Smooth muscle cell (in vitro differentiated cells): ENCODE data around the gene NBR1. TPM values are rescaled to one million over a fixed set of nuclear protein-coding genes. Genes with fewer than 3 reads are reported as not detected.
"Not testable (repeated sequence)": the region's sequence is repeated elsewhere in the genome, so short reads cannot be mapped to it uniquely, and the experiment has no call there.

ENCODE experiments used
- DNase-seq: peaks from one replicate; lab custom pipeline; 2025; ENCODE audit not compliant: unreplicated experiment; lab: John Stamatoyannopoulos, UW
- H2AFZ ChIP-seq: fragments of 200-600 bp; sonication (generic); 2 replicates; pipeline ENCODE4 v1.6.0; 2016; ENCODE audit warnings: antibody characterized with exemption, low read depth, mild to moderate bottlenecking
- H3F3A ChIP-seq: fragments of 200-600 bp; sonication (generic); 2 replicates; pipeline ENCODE4 v1.6.0; 2017; ENCODE audit warnings: antibody characterized with exemption, low read depth
- H3K27ac ChIP-seq: fragments of 200-600 bp; sonication (generic); 2 replicates; pipeline ENCODE4 v1.5.1; 2016; ENCODE audit warnings: low read depth, mild to moderate bottlenecking
- H3K27me3 ChIP-seq: fragments of 200-600 bp; sonication (generic); 2 replicates; pipeline ENCODE4 v1.6.1; 2016; ENCODE audit warnings: low read depth, mild to moderate bottlenecking
- H3K36me3 ChIP-seq: fragments of 200-600 bp; sonication (generic); 2 replicates; pipeline ENCODE4 v1.5.1; 2016; ENCODE audit warnings: low read depth
- H3K4me1 ChIP-seq: fragments of 200-600 bp; sonication (generic); 2 replicates; pipeline ENCODE4 v1.5.1; 2016; ENCODE audit warnings: low read depth
- H3K4me2 ChIP-seq: fragments of 200-600 bp; sonication (generic); 2 replicates; pipeline ENCODE4 v1.6.0; 2016; ENCODE audit warnings: mild to moderate bottlenecking
- H3K4me3 ChIP-seq: fragments of 200-600 bp; sonication (generic); 2 replicates; pipeline ENCODE4 v1.5.1; 2016; ENCODE audit warnings: mild to moderate bottlenecking
- H3K79me2 ChIP-seq: fragments of 200-600 bp; sonication (generic); 2 replicates; pipeline ENCODE4 v1.6.0; 2016; ENCODE audit warnings: low read depth, mild to moderate bottlenecking
- H3K9ac ChIP-seq: fragments of 200-600 bp; sonication (generic); 2 replicates; pipeline ENCODE4 v1.6.0; 2016; ENCODE audit warnings: low read depth
- H3K9me3 ChIP-seq: fragments of 200-600 bp; sonication (generic); replicated peaks from 2 replicates; pipeline ENCODE4 v1.5.1; 2016; ENCODE audit warnings: low read depth
- H4K20me1 ChIP-seq: fragments of 200-600 bp; sonication (generic); 2 replicates; pipeline ENCODE4 v1.6.0; 2016; ENCODE audit warnings: low read depth
- CTCF ChIP-seq: fragments of 200-600 bp; sonication (generic); IDR thresholded peaks from 2 replicates; pipeline ENCODE4 v1.5.1; 2017; ENCODE audit warnings: borderline replicate concordance, mild to moderate bottlenecking, antibody characterized with exemption; ENCODE audit not compliant: insufficient read depth, poor library complexity, severe bottlenecking
- WGBS: methylation state at CpG from one replicate; pipeline ENCODE4 v1.1.7; 2016; ENCODE audit warnings: low lambda C conversion rate; 5-methylcytosine and 5-hydroxymethylcytosine counted together
- polyA plus RNA-seq: library from polyadenylated mRNA; unstranded; fragments of >200 nt; fragmentation: Nextera tagmentation; extraction: Ambion mirVana; gene quantifications from 2 replicates; pipeline ENCODE4 v1.2.1, GENCODE V29; 2016
- total RNA-seq: library from RNA; depleted of rRNA; stranded (reverse); fragments of >200 nt; gene quantifications from 2 replicates; pipeline ENCODE4 v1.2.3, GENCODE V29; 2014

The NBR1 gene
- total and polyA plus RNA-seq, 2 experiments from 2014 or later: 43.5 to 73.9 TPM

DNA sequence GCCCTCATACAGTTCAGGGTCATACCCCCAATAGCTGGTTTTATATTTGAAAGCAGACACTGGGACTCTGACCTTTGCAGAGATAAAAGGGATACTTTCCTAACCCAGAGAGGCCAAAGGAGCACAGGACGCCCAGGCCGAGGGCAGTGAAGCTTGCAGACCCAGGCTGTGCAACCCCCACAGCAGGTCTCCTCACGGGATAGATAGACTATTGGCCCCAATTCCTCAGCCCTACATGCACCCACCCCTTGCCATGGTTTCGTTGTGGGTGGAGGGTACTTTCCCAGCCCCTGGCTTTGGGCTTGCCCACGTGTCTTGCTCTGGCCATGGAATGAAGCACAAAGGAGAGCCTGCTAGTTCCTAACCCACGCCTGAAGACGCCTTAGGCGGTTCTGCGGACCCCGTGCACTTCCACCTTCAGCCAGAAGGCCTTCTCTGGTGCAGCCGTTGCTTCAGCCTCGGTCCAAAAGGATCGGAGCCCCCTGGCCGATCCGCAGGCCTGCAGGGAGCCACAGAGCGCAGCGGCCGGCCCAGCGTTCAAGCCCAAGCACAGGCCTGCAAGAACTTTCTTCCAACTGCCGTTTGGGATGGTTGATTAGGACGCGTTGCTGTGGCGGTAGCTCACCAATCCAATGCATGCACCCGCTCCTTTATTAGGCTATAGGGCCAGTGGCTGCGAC lies 36.1 kb upstream of the NBR1 start:
- DNase-seq: no peak
- Histone ChIP-seq H4K20me1 (no peaks in the 10 kb centered on the region), H3K4me2 (no peak overlapping the region), H3K27ac (no peak overlapping the region), H3K27me3 (no peaks in the 10 kb centered on the region), H2AFZ (no peak overlapping the region), H3K9ac (no peak overlapping the region), H3K4me1 (no peaks in the 10 kb centered on the region), H3K4me3 (no peak overlapping the region), H3F3A (no peaks in the 10 kb centered on the region), H3K79me2 (no peaks in the 10 kb centered on the region), H3K36me3 (no peaks in the 10 kb centered on the region), H3K9me3 (no peaks in the 10 kb centered on the region)
- 97% methylated on average over 25 of the region's 25 CpGs for WGBS
- TF ChIP-seq CTCF: no peak

DNA sequence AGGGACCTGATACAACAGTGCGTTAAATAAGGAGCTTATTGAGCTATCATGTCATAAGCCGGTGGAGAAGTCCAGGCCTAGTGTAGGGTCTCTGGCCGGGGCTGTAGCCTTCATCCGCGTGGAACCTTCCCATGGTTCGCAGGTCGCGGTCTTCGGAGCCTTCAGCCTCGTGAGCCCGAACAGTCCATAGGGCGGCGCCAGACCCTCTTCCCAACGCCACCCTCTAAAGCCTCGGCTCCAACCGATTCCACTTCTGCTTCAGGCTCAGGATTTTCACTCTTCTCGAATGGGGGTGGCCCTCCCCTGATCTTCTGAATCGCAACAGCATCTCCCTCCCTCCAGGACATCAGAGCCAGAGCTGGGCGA lies 35.6 kb upstream of the NBR1 start:
- H4K20me1 ChIP-seq: no peaks in the 10 kb centered on the region
- no peaks in the 10 kb centered on the region for H3F3A ChIP-seq
- H3K9me3 ChIP-seq: no peaks in the 10 kb centered on the region
- no peaks in the 10 kb centered on the region for H3K27me3 ChIP-seq
- H3K9ac ChIP-seq: no peak overlapping the region
- no peaks in the 10 kb centered on the region for H3K36me3 ChIP-seq
- no peak overlapping the region for H2AFZ ChIP-seq
- H3K27ac ChIP-seq: no peak overlapping the region
- no peaks in the 10 kb centered on the region for H3K4me1 ChIP-seq
- no peak overlapping the region for H3K4me3 ChIP-seq
- no peaks in the 10 kb centered on the region for H3K79me2 ChIP-seq
- 95% methylated on average over 19 of the region's 19 CpGs for WGBS
- no peak for DNase-seq
- no peak for TF ChIP-seq CTCF
- no peak overlapping the region for H3K4me2 ChIP-seq

DNA sequence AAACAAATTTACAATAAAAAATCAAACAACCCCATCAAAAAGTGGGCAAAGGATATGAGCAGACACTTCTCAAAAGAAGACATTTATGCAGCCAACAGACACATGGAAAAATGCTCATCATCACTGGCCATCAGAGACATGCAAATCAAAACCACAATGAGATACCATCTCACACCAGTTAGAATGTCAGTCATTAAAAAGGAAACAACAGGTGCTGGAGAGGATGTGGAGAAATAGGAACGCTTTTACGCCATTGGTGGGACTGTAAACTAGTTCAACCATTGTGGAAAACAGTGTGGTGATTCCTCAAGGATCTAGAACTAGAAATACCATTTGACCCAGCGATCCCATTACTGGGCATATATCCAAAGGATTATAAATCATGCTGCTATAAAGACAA lies 34.4 kb upstream of the NBR1 start:
- not testable (repeated sequence) for H3K4me2 ChIP-seq, H3K4me3 ChIP-seq, H3K9me3 ChIP-seq, H4K20me1 ChIP-seq, H3F3A ChIP-seq, H2AFZ ChIP-seq, H3K36me3 ChIP-seq, DNase-seq, H3K4me1 ChIP-seq, H3K9ac ChIP-seq, H3K79me2 ChIP-seq, H3K27ac ChIP-seq, H3K27me3 ChIP-seq
- 97% methylated on average over 3 of the region's 3 CpGs for WGBS

GRCh38 chr17:43138531-43138930 lies 32.5 kb upstream of the NBR1 start:
- not testable (repeated sequence) for DNase-seq, H3K9me3 ChIP-seq, H3K79me2 ChIP-seq, H3K36me3 ChIP-seq, H2AFZ ChIP-seq, H3K27ac ChIP-seq, H3F3A ChIP-seq, H4K20me1 ChIP-seq, H3K4me3 ChIP-seq, H3K9ac ChIP-seq, H3K4me2 ChIP-seq, H3K4me1 ChIP-seq, H3K27me3 ChIP-seq
- 90% methylated on average over 4 of the region's 4 CpGs for WGBS
